ENCODE results near the gene TMEM255A. TPM values are rescaled to one million over a fixed set of nuclear protein-coding genes. Genes with fewer than 3 reads are reported as not detected.

TMEM255A gene
- total and polyA plus RNA-seq, 2 of the 4 experiments (the other 2 are of a cell fraction), result 0.03 TPM; not detected in 1

- H2AFZ ChIP-seq (replicated peaks; ENCODE audit: low read length, poor library complexity), result no peak overlapping the region
- no peak overlapping the region for H3K56ac ChIP-seq (ENCODE audit: extremely low read depth, insufficient read depth, low read length)
- no TSS peak for BruUV-seq (replicated peaks)
- no peak for ATAC-seq (ENCODE audit: low read depth)
- in situ Hi-C loops (cut with MboI; ENCODE audit: low sequenced_read_pairs), result no loop called here
- intact Hi-C loops (cut with micrococcal nuclease), result no loop called here
- H3K9me3 ChIP-seq (ENCODE audit: control insufficient read depth, insufficient read depth, low read length), result no peaks in the 10 kb centered on the region
- H3K14ac ChIP-seq (replicated peaks; ENCODE audit: low read depth, low read length), result no peak overlapping the region
- no peak overlapping the region for H2AK5ac ChIP-seq (ENCODE audit: low read depth, low read length)
- no peak overlapping the region for H4K91ac ChIP-seq (ENCODE audit: insufficient read depth, low read depth, low read length)
- no peak overlapping the region for H3K9ac ChIP-seq (ENCODE audit: low read depth, low read length)
- no peak overlapping the region for H4K8ac ChIP-seq (ENCODE audit: low read depth in 2 of 2, low read length in 2 of 2)
- H2BK5ac ChIP-seq (ENCODE audit: low read depth, low read length, poor library complexity, severe bottlenecking), result no peak overlapping the region
- TF ChIP-seq MAZ (IDR thresholded peaks at IDR 0.05; ENCODE audit: borderline replicate concordance, low read depth, low read length), result no peak
- TF ChIP-seq BHLHE40 (IDR thresholded peaks at IDR 0.05; ENCODE audit: low read depth, low read length), result no peak
- no peak overlapping the region for H2BK20ac ChIP-seq (ENCODE audit: low read depth, low read length)
- H2AK9ac ChIP-seq (replicated peaks; ENCODE audit: low read depth, low read length, poor library complexity), result no peak overlapping the region
- DNase-seq, result no peak
- no peak overlapping the region for H3K18ac ChIP-seq (ENCODE audit: low read depth, low read length)
- H3K4ac ChIP-seq (ENCODE audit: low read depth, low read length), result no peak overlapping the region
- H3K4me1 ChIP-seq (ENCODE audit: control insufficient read depth, insufficient read depth, low read length), result no peaks in the 10 kb centered on the region
- H3K23ac ChIP-seq (ENCODE audit: low read depth, low read length), result no peak overlapping the region
- CTCF ChIA-PET, result no interaction called here
- dilution Hi-C loops (cut with HindIII; ENCODE audit: low sequenced_read_pairs, unreplicated experiment), result no loop called here
- no peaks in the 10 kb centered on the region for H3K9me1 ChIP-seq (ENCODE audit: insufficient read depth, low read length)
- no peak overlapping the region for H2BK15ac ChIP-seq (ENCODE audit: low read depth, low read length)
- no CpG with 5 or more reads among the region's 2 CpGs for WGBS, 2 experiments (ENCODE audit: extremely low coverage in 2 of 2, insufficient read length in 1 of 2)
- no peak overlapping the region for H3K4me3 ChIP-seq (ENCODE audit: insufficient read depth, low read depth, low read length)
- H4K20me1 ChIP-seq (ENCODE audit: insufficient read depth, low read length), result no peaks in the 10 kb centered on the region
- no peak overlapping the region for H3K27ac ChIP-seq (ENCODE audit: insufficient read depth, low read length)
- H3K79me1 ChIP-seq (ENCODE audit: low read depth in 1 of 2, low read length in 2 of 2), result no peaks in the 10 kb centered on the region
- no peak overlapping the region for H3K4me2 ChIP-seq (ENCODE audit: low read depth, low read length)
- no peaks in the 10 kb centered on the region for H3K36me3 ChIP-seq (ENCODE audit: control insufficient read depth, insufficient read depth, low read length)
- no peak overlapping the region for H4K5ac ChIP-seq (ENCODE audit: low read depth, low read length)
- POLR2A ChIA-PET (ENCODE audit: unreplicated experiment), result no interaction called here
- no peak overlapping the region for H2BK120ac ChIP-seq (ENCODE audit: low read depth, low read length)
- H3K27me3 ChIP-seq (ENCODE audit: control insufficient read depth, insufficient read depth, low read length), result no peaks in the 10 kb centered on the region
These were observed 24.0 kb upstream of the TMEM255A start for GRCh38 chrX:120335289-120335688.
